Activated CD4-positive, CD25-positive, alpha-beta regulatory T cell treated with anti-CD3 and anti-CD28 coated beads, Interleukin-2, amount 50 U/mL, for 16 hours (primary cell): ENCODE data around the gene SH2D2A.
"Not testable (repeated sequence)": the region's sequence is repeated elsewhere in the genome, so short reads cannot be mapped to it uniquely, and the experiment has no call there.

ENCODE experiments used
- DNase-seq: peaks from one replicate; pipeline ENCODE4 v3.0.0-alpha.2; 2020; ENCODE audit warnings: low read depth, low spot score

SH2D2A gene

GRCh38 chr1:156768610-156769295 lies 47.9 kb downstream of the SH2D2A start:
- DNase-seq = no peak

- no peak for DNase-seq
These were observed 48.6 kb downstream of the SH2D2A start for GRCh38 chr1:156767879-156768604.

- DNase-seq = peak; percentile 98
These were observed 49.4 kb downstream of the SH2D2A start, which contains the start of gene PRCC for GRCh38 chr1:156767101-156767878. TSS of gene PRCC (plus strand) at chr1:156767535. CDS start at chr1:156767772, 237 bp downstream.

- no peak for DNase-seq
These were observed 50.1 kb downstream of the SH2D2A start for GRCh38 chr1:156766298-156767100.

DNA sequence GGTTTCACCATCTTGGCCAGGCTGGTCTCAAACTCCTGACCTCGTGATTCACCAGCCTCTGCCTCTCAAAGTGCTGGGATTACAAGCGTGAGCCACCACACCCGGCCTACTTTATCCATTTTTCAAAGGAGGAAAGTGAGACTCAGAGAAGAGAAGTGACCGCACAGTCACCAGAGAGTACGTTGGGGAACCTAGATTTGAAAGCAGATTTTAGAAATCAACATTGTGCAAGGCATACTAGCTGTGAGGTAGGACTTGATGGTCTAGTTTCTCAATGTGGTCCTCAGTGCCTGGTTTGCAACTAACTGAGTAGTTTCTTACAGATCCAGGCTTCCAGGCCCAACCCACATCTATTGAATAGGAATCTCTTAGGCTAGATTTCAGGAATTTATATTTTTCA lies 51.0 kb downstream of the SH2D2A start:
- DNase-seq = no peak

DNA sequence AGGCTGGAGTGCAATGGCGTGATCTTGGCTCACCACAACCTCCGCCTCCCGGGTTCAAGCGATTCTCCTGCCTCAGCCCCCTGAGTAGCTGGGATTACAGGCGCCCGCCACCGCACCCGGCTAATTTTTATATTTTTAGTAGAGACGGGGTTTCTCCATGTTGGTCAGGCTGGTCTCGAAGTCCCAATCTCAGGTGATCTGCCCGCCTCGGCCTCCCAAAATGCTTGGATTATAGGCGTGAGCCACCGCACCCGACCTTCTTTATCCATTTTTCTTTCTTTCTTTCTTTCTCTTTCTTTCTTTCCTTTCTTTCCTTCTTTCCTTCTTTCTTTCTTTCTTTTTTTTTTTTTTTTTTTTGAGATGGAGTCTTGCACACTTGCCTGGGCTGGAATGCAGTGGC lies 51.5 kb downstream of the SH2D2A start:
- DNase-seq = not testable (repeated sequence)

DNA sequence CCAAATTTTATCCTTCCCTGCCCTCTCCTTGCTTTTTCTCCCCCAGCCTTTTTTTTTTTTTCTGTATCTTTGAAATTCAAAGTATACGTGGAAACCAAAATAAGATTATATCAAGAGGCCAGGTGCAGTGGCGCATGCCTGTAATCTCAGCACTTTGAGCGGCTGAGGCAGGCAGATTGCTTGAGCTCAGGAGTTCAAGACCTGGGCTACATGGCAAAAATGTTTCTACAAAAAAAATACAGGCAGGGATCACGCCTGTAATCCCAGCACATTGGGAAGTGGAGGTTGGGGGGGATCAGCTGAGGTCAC lies 55.9 kb downstream of the SH2D2A start:
- no peak for DNase-seq

- DNase-seq = no peak
These were observed 56.4 kb downstream of the SH2D2A start for GRCh38 chr1:156760092-156760795.

- not testable (repeated sequence) for DNase-seq
These were observed 58.9 kb downstream of the SH2D2A start for GRCh38 chr1:156757572-156758253.

GRCh38 chr1:156756355-156756754 lies 60.3 kb downstream of the SH2D2A start:
- DNase-seq = no peak
